K562 (cell line): Measurements from ENCODE around the gene CCNY. TPM values are rescaled to one million over a fixed set of nuclear protein-coding genes. Genes with fewer than 3 reads are reported as not detected.

Experiments used
- ATAC-seq: fragments of 200-7000 bp; cut with Tn5 transposase; 3 replicates; pipeline ENCODE4 v1.9.1; 2020; ENCODE audit warnings: moderate library complexity
- BruUV-seq: library from RNA; stranded (reverse); fragments of 400-500 nt; replicated peaks from 2 replicates; lab custom pipeline; 2021; lab: Mats Ljungman, UMichigan
- CTCF ChIA-PET: fragments of 300-600 bp; formaldehyde crosslinking; extraction: SDS; loops from one replicate; lab custom pipeline; 2021; ENCODE audit warnings: low intra/inter-chr PET ratio; lab: Yijun Ruan, JAX
- POLR2A ChIA-PET: fragments of 300-600, 350-650 bp; sonication (Branson Sonifier 250); formaldehyde crosslinking; extraction: SDS; loops from one replicate; lab custom pipeline; 2021; ENCODE audit warnings: antibody characterized with exemption, inconsistent platforms; lab: Yijun Ruan, JAX
- DNase-seq, 4 experiments: peaks; one replicate each; pipeline versions ENCODE4 v3.0.0 to v3.0.0-alpha.2; 2011 to 2018; ENCODE audit warnings: low spot score in 3 of 4, mixed read lengths in 3 of 4; ENCODE audit errors: extremely low read depth in 1 of 4
- FAIRE-seq: peaks from 2 replicates; lab custom pipeline; 2011; peaks lifted over from hg19 to GRCh38; lab: Jason Lieb, UNC
- H2AFZ ChIP-seq: 2 replicates; pipeline ENCODE4 v1.6.0; 2011; ENCODE audit warnings: low read depth, low read length, control low read depth, inconsistent platforms
- H3K27ac ChIP-seq: fragments of 200-600 bp; 3 replicates; pipeline ENCODE4 v1.8.0; 2011; ENCODE audit warnings: low read depth, mild to moderate bottlenecking, control low read depth, inconsistent platforms, low read length, moderate library complexity, mixed read lengths; ENCODE audit errors: extremely low read depth
- H3K27me3 ChIP-seq, 2 experiments: fragments of 300-600 bp in 1 of 2; 2 replicates in 1 of 2; 3 replicates in 1 of 2; pipeline versions ENCODE4 v1.6.0 to v1.8.0; 2011; ENCODE audit warnings: inconsistent platforms in 2 of 2, low read length in 2 of 2, mild to moderate bottlenecking in 1 of 2, mixed read lengths in 1 of 2, moderate library complexity in 1 of 2; ENCODE audit not compliant: control insufficient read depth in 2 of 2, insufficient read depth in 2 of 2
- H3K36me3 ChIP-seq: fragments of 300-600 bp; 3 replicates; pipeline ENCODE4 v1.8.0; 2011; ENCODE audit warnings: mild to moderate bottlenecking, low read length, inconsistent platforms; ENCODE audit not compliant: control insufficient read depth, insufficient read depth
- H3K4me1 ChIP-seq, 2 experiments: fragments of 200-600 bp in 1 of 2; replicated peaks in 1 of 2; 2 replicates in 1 of 2; 3 replicates in 1 of 2; pipeline versions ENCODE4 v1.5.1 to v1.8.0; 2011; ENCODE audit warnings: inconsistent platforms in 2 of 2, low read length in 2 of 2, mild to moderate bottlenecking in 1 of 2, mixed read lengths in 1 of 2, moderate library complexity in 1 of 2; ENCODE audit not compliant: control insufficient read depth in 2 of 2, insufficient read depth in 2 of 2
- H3K4me2 ChIP-seq: 2 replicates; pipeline ENCODE4 v1.6.1; 2011; ENCODE audit warnings: low read length, control low read depth, inconsistent platforms, mixed read lengths; ENCODE audit not compliant: insufficient read depth
- H3K4me3 ChIP-seq: fragments of 200-600 bp; sonication (generic), shearing (Covaris generic); 2 replicates; pipeline ENCODE4 v1.5.1; 2016; ENCODE audit warnings: control low read depth, inconsistent platforms
- H3K79me2 ChIP-seq: fragments of 200-600 bp; 3 replicates; pipeline ENCODE4 v1.8.0; 2011; ENCODE audit warnings: low read length, inconsistent platforms; ENCODE audit not compliant: control insufficient read depth, insufficient read depth
- H3K9ac ChIP-seq, 2 experiments: 2 replicates each; pipeline versions ENCODE4 v1.6.0 to v1.6.1; 2011; ENCODE audit warnings: low read depth in 2 of 2, low read length in 2 of 2, control low read depth in 1 of 2, inconsistent platforms in 1 of 2, mild to moderate bottlenecking in 1 of 2, mixed read lengths in 1 of 2; ENCODE audit not compliant: insufficient read depth in 1 of 2
- H3K9me1 ChIP-seq: one replicate; pipeline ENCODE4 v1.6.0; 2011; ENCODE audit warnings: inconsistent platforms, mild to moderate bottlenecking, low read length, moderate library complexity; ENCODE audit not compliant: control insufficient read depth, insufficient read depth
- H3K9me3 ChIP-seq: replicated peaks from 2 replicates; pipeline ENCODE4 v1.5.1; 2011; ENCODE audit warnings: low read depth, low read length, inconsistent platforms; ENCODE audit not compliant: control insufficient read depth, insufficient read depth
- H4K20me1 ChIP-seq: replicated peaks from 2 replicates; pipeline ENCODE4 v1.6.1; 2011; ENCODE audit warnings: low read length, inconsistent platforms, mixed read lengths; ENCODE audit not compliant: control insufficient read depth, insufficient read depth
- ARHGAP35 ChIP-seq: fragments of 450-650 bp; IDR thresholded peaks from 2 replicates; pipeline ENCODE4 v1.6.1; 2018; ENCODE audit not compliant: partially characterized antibody
- OTX1 ChIP-seq: fragments of 450-650 bp; formaldehyde crosslinking; IDR thresholded peaks from 2 replicates; pipeline ENCODE4 v1.4.0; 2022; ENCODE audit warnings: mild to moderate bottlenecking
- SLC30A9 ChIP-seq: fragments of 250-450 bp; sonication (Bioruptor Pico); IDR thresholded peaks from 2 replicates; pipeline ENCODE4 v1.8.0; 2022; ENCODE audit warnings: mild to moderate bottlenecking, moderate library complexity
- SMAD4 ChIP-seq: fragments of 250-450 bp; sonication (Bioruptor Pico); conservative IDR thresholded peaks from 2 replicates; pipeline ENCODE4 v1.8.0; 2021; ENCODE audit warnings: inconsistent platforms, mild to moderate bottlenecking, moderate library complexity
- ZNF124 ChIP-seq: sonication (generic); formaldehyde crosslinking; IDR thresholded peaks from 2 replicates; pipeline ENCODE4 v1.8.1; 2022; ENCODE audit warnings: missing genetic modification reagents
- WGBS: fragments of 100-300 bp; shearing (Covaris generic); methylation state at CpG from one replicate; pipeline ENCODE4 v1.1.6; 2016; ENCODE audit warnings: low coverage, mixed read lengths; ENCODE audit not compliant: insufficient coverage; ENCODE audit errors: missing lambda C conversion rate; 5-methylcytosine and 5-hydroxymethylcytosine counted together
- in situ Hi-C: fragments of 300-500 bp; cut with MboI; formaldehyde crosslinking; loops from 4 replicates; pipeline ENCODE4 v1.15.0; 2018; ENCODE audit warnings: inconsistent platforms, mixed read lengths
- intact Hi-C: fragments of 100-400 bp; cut with micrococcal nuclease; formaldehyde crosslinking; loops from 2 replicates; pipeline ENCODE4 v1.14.2; 2022
- polyA plus RNA-seq, 8 experiments: library from polyadenylated mRNA; depleted of rRNA in 4 of 8; stranded (reverse) in 5 of 8; unstranded in 3 of 8; fragments of >200 nt; fragmentation: Nextera tagmentation in 2 of 8; fragmentation: Illumina TruSeq in 1 of 8; extraction: Ambion mirVana in 2 of 8; extraction: Trizol in 1 of 8; gene quantifications; 2 replicates each; pipeline versions ENCODE4 v1.2.1 to v1.2.3, GENCODE V29; 2011 to 2014; ENCODE audit warnings: inconsistent platforms in 1 of 8, missing spikeins in 1 of 8
- total RNA-seq, 7 experiments: library from RNA; depleted of rRNA in 6 of 7; stranded (reverse); fragments of >200 nt in 6 of 7; fragmentation: Illumina TruSeq in 2 of 7; extraction: Trizol in 2 of 7; gene quantifications; 2 replicates each; pipeline versions ENCODE4 v1.2.1 to v1.2.3, GENCODE V29; 2011 to 2021; ENCODE audit warnings: low replicate concordance in 1 of 7
- TF ChIP-seq, protein P1 (sequence below): sonication (generic); formaldehyde crosslinking; IDR thresholded peaks from 2 replicates; pipeline ENCODE4 v1.8.1; 2023; ENCODE audit warnings: mild to moderate bottlenecking, missing genetic modification reagents, moderate library complexity
- TF ChIP-seq, protein P2 (sequence below): fragments of 250-450 bp; sonication (Bioruptor Pico); IDR thresholded peaks from 2 replicates; pipeline ENCODE4 v1.9.0; 2021; ENCODE audit warnings: mild to moderate bottlenecking, inconsistent platforms

CCNY gene
- total and polyA plus RNA-seq, 9 of the 15 experiments (the other 6 are each of a cell fraction or from before 2014, with no cell fraction given), result 8.4 to 109 (median 38.6) TPM

DNA sequence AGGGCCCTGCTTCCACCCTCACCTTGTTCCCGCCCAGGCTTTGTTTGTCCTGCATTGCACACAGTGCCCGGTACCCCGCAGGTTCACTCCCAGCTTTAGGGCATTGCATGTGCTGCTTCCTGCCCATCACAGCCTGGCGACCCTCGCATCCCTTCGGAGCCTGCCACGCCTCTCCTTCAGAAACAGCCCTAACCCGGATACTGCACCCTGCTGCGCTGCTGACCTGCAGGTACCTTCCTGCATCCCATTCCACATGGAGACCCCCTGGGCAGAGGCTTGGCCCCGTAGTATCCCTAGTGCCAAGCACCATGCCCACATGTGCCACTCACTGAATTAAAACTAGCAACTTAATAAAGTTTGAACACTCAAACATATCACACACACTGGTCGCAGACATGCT lies 249.0 kb downstream of the CCNY start:
- Histone ChIP-seq H3K79me2 (no peaks in the 10 kb centered on the region), H4K20me1 (0 out of 2 replicates have a peak, but pooled peaks cover 5% of the 10 kb centered on the region), H3K27ac (no peak overlapping the region), H3K9me1 (no peaks in the 10 kb centered on the region), H3K4me2 (no peak overlapping the region), H3K9ac (no peak overlapping the region), H3K9me3 (no peaks in the 10 kb centered on the region), H2AFZ (no peak overlapping the region), H3K4me1 (no peaks in the 10 kb centered on the region), H3K4me3 (no peak overlapping the region), H3K27me3 (peaks cover 29 to 39% of the 10 kb centered on the region in 2 experiments), H3K36me3 (no peaks in the 10 kb centered on the region)
- no TSS peak for BruUV-seq
- in situ Hi-C loops, result no loop called here
- POLR2A ChIA-PET, result interaction anchor here (0.9 kb wide), 1 partner anchor 8 kb away, joined by 4 read pairs; no protein-coding TSS in a partner anchor
- no peak for ATAC-seq
- intact Hi-C loops, result no loop called here
- TF ChIP-seq SLC30A9 (CRISPR knock-in tag), result no peak
- TF ChIP-seq, protein P1, sequence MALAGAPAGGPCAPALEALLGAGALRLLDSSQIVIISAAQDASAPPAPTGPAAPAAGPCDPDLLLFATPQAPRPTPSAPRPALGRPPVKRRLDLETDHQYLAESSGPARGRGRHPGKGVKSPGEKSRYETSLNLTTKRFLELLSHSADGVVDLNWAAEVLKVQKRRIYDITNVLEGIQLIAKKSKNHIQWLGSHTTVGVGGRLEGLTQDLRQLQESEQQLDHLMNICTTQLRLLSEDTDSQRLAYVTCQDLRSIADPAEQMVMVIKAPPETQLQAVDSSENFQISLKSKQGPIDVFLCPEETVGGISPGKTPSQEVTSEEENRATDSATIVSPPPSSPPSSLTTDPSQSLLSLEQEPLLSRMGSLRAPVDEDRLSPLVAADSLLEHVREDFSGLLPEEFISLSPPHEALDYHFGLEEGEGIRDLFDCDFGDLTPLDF (CRISPR knock-in tag), result no peak
- TF ChIP-seq SMAD4 (CRISPR knock-in tag), result no peak
- no peak for TF ChIP-seq ZNF124 (CRISPR knock-in tag)
- no peak for TF ChIP-seq OTX1
- TF ChIP-seq, protein P2, sequence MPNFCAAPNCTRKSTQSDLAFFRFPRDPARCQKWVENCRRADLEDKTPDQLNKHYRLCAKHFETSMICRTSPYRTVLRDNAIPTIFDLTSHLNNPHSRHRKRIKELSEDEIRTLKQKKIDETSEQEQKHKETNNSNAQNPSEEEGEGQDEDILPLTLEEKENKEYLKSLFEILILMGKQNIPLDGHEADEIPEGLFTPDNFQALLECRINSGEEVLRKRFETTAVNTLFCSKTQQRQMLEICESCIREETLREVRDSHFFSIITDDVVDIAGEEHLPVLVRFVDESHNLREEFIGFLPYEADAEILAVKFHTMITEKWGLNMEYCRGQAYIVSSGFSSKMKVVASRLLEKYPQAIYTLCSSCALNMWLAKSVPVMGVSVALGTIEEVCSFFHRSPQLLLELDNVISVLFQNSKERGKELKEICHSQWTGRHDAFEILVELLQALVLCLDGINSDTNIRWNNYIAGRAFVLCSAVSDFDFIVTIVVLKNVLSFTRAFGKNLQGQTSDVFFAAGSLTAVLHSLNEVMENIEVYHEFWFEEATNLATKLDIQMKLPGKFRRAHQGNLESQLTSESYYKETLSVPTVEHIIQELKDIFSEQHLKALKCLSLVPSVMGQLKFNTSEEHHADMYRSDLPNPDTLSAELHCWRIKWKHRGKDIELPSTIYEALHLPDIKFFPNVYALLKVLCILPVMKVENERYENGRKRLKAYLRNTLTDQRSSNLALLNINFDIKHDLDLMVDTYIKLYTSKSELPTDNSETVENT (CRISPR knock-in tag), result no peak
- TF ChIP-seq ARHGAP35, result no peak
- DNase-seq, result no peak
- 3% methylated on average over 11 of the region's 11 CpGs for WGBS
- CTCF ChIA-PET, result no interaction called here
- FAIRE-seq, result no peak
